SK-N-SH (cell line): ENCODE data around the gene SPATS1. TPM values are rescaled to one million over a fixed set of nuclear protein-coding genes. Genes with fewer than 3 reads are reported as not detected.

Experiments used
- CHD2 ChIP-seq: fragments of 150-350 bp; IDR thresholded peaks from 2 replicates; pipeline ENCODE4 v1.6.1; 2018; ENCODE audit warnings: low read length; ENCODE audit not compliant: partially characterized antibody
- ELF1 ChIP-seq: IDR thresholded peaks from 2 replicates; pipeline ENCODE4 v1.4.0; 2012
- EP300 ChIP-seq, 2 experiments: IDR thresholded peaks; 2 replicates each; pipeline versions ENCODE4 v1.4.0 to v1.6.1; 2012; ENCODE audit warnings: borderline replicate concordance in 1 of 2, low read depth in 1 of 2, low read length in 1 of 2
- EZH2phosphoT487 ChIP-seq: fragments of 200-600 bp; sonication (generic); IDR thresholded peaks from 2 replicates; pipeline ENCODE4 v1.6.1; 2017; ENCODE audit warnings: low read depth, mixed run types, mild to moderate bottlenecking, antibody characterized with exemption, moderate library complexity, borderline replicate concordance
- FOXJ3 ChIP-seq: sonication (generic); formaldehyde crosslinking; IDR thresholded peaks from 2 replicates; pipeline ENCODE4 v1.5.1; 2020; ENCODE audit warnings: mild to moderate bottlenecking, missing genetic modification reagents
- FOXM1 ChIP-seq: IDR thresholded peaks from 2 replicates; pipeline ENCODE4 v1.4.0; 2012; ENCODE audit warnings: low read depth, mild to moderate bottlenecking
- GABPA ChIP-seq: IDR thresholded peaks from 2 replicates; pipeline ENCODE4 v1.4.0; 2012; ENCODE audit warnings: low read depth, mild to moderate bottlenecking
- IRF3 ChIP-seq: fragments of 150-350 bp; IDR thresholded peaks from 2 replicates; pipeline ENCODE4 v1.6.1; 2016; ENCODE audit warnings: mild to moderate bottlenecking, low read depth, low read length
- JUND ChIP-seq: IDR thresholded peaks from 2 replicates; pipeline ENCODE4 v1.4.0; 2012
- MEF2A ChIP-seq: IDR thresholded peaks from 2 replicates; pipeline ENCODE4 v1.4.0; 2012; ENCODE audit warnings: low read depth, borderline replicate concordance
- MXI1 ChIP-seq: IDR thresholded peaks from 2 replicates; pipeline ENCODE4 v1.6.1; 2012; ENCODE audit warnings: mild to moderate bottlenecking, low read depth, low read length, improper control_type of control experiment
- NFIC ChIP-seq: IDR thresholded peaks from 2 replicates; pipeline ENCODE4 v1.4.0; 2012; ENCODE audit warnings: borderline replicate concordance
- NRF1 ChIP-seq: IDR thresholded peaks from 2 replicates; pipeline ENCODE4 v1.6.1; 2012; ENCODE audit warnings: low read depth, mild to moderate bottlenecking, low read length
- POLR2AphosphoS5 ChIP-seq: IDR thresholded peaks from 2 replicates; pipeline ENCODE4 v1.6.1; 2012; ENCODE audit warnings: low read depth, low read length
- RAD21 ChIP-seq: IDR thresholded peaks from 2 replicates; pipeline ENCODE4 v1.6.1; 2012; ENCODE audit warnings: mild to moderate bottlenecking, low read length
- REST ChIP-seq: IDR thresholded peaks from 2 replicates; pipeline ENCODE4 v1.6.1; 2012; ENCODE audit warnings: mild to moderate bottlenecking, low read depth, low read length, moderate library complexity
- RXRA ChIP-seq: IDR thresholded peaks from 2 replicates; pipeline ENCODE4 v1.4.0; 2012; ENCODE audit warnings: low read depth, mild to moderate bottlenecking, borderline replicate concordance
- SMC3 ChIP-seq: IDR thresholded peaks from 2 replicates; pipeline ENCODE4 v1.6.1; 2012; ENCODE audit warnings: low read depth, low read length, improper control_type of control experiment
- TAF1 ChIP-seq: IDR thresholded peaks from 2 replicates; pipeline ENCODE4 v1.6.1; 2012; ENCODE audit warnings: low read depth, mild to moderate bottlenecking, low read length, moderate library complexity, borderline replicate concordance
- TCF12 ChIP-seq: IDR thresholded peaks from 2 replicates; pipeline ENCODE4 v1.4.0; 2012
- USF2 ChIP-seq: fragments of 150-350 bp; IDR thresholded peaks from 2 replicates; pipeline ENCODE4 v1.6.1; 2017; ENCODE audit warnings: antibody characterized with exemption, low read length, low read depth, borderline replicate concordance
- YY1 ChIP-seq: IDR thresholded peaks from 2 replicates; pipeline ENCODE4 v1.4.0; 2012; ENCODE audit warnings: low read depth, mild to moderate bottlenecking
- polyA plus RNA-seq, 3 experiments: library from polyadenylated mRNA; depleted of rRNA; stranded (reverse); fragments of >200 nt; gene quantifications; 2 replicates each; pipeline ENCODE4 v1.2.3, GENCODE V29; 2012
- TF ChIP-seq, protein P1 (sequence below): fragments of 200-600 bp; sonication (generic); IDR thresholded peaks from 2 replicates; pipeline ENCODE4 v1.6.1; 2017; ENCODE audit warnings: antibody characterized with exemption, mild to moderate bottlenecking, moderate library complexity
- TF ChIP-seq, protein P2 (sequence below): IDR thresholded peaks from 2 replicates; pipeline ENCODE4 v1.4.0; 2012; ENCODE audit warnings: low read depth, borderline replicate concordance

Gene SPATS1
- polyA plus RNA-seq, 1 of the 3 experiments (the other 2 are of a cell fraction) = not detected

- TF ChIP-seq USF2 (no peak), RAD21 (no peak), FOXJ3 (CRISPR knock-in tag) (no peak), POLR2AphosphoS5 (peak; percentile 94), REST (no peak; the same call in 1 of the 2 replicates), IRF3 (no peak), EZH2phosphoT487 (no peak), MEF2A (no peak), RXRA (no peak), JUND (no peak), SMC3 (no peak), MXI1 (peak; percentile 59; the same call in 1 of the 2 replicates), TAF1 (peak; percentile 57), EP300 (IDR thresholded peaks at IDR 0.05; ENCODE audit: borderline replicate concordance in 1 of 2, low read depth in 1 of 2, low read length in 1 of 2) (peak in 1 of 2 experiments; percentile 7; a peak in 1 of 4 replicates), CHD2 (peak; percentile 100), YY1 (peak; percentile 56; the same call in 1 of the 2 replicates), ELF1 (peak; percentile 54; the same call in 1 of the 2 replicates), NRF1 (peak; percentile 75), TCF12 (no peak), FOXM1 (no peak), GABPA (no peak), NFIC (no peak; the same call in 1 of the 2 replicates)
- TF ChIP-seq, protein P1, sequence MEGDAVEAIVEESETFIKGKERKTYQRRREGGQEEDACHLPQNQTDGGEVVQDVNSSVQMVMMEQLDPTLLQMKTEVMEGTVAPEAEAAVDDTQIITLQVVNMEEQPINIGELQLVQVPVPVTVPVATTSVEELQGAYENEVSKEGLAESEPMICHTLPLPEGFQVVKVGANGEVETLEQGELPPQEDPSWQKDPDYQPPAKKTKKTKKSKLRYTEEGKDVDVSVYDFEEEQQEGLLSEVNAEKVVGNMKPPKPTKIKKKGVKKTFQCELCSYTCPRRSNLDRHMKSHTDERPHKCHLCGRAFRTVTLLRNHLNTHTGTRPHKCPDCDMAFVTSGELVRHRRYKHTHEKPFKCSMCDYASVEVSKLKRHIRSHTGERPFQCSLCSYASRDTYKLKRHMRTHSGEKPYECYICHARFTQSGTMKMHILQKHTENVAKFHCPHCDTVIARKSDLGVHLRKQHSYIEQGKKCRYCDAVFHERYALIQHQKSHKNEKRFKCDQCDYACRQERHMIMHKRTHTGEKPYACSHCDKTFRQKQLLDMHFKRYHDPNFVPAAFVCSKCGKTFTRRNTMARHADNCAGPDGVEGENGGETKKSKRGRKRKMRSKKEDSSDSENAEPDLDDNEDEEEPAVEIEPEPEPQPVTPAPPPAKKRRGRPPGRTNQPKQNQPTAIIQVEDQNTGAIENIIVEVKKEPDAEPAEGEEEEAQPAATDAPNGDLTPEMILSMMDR = no peak
- TF ChIP-seq, protein P2, sequence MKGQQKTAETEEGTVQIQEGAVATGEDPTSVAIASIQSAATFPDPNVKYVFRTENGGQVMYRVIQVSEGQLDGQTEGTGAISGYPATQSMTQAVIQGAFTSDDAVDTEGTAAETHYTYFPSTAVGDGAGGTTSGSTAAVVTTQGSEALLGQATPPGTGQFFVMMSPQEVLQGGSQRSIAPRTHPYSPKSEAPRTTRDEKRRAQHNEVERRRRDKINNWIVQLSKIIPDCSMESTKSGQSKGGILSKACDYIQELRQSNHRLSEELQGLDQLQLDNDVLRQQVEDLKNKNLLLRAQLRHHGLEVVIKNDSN = no peak
Observed at GRCh38 chr6:44387346-44388134, 45.1 kb downstream of the SPATS1 start, which contains the start of gene CDC5L (continued).
